AG20443 (cell line): Measurements from ENCODE around the gene DDX41.

Source experiments
- DNase-seq: peaks from one replicate; pipeline ENCODE4 v3.0.0; 2012; ENCODE audit warnings: low spot score, mixed read lengths

The DDX41 gene

GRCh38 chr5:177483994-177484901 is 32.5 kb downstream of the DDX41 start:
- DNase-seq, result no peak

GRCh38 chr5:177483042-177483441 is 33.7 kb downstream of the DDX41 start:
- no peak for DNase-seq

GRCh38 chr5:177482359-177482795 is 34.4 kb downstream of the DDX41 start:
- no peak for DNase-seq

- DNase-seq, result no peak
Measured at GRCh38 chr5:177479774-177480173, 37.0 kb downstream of the DDX41 start.

GRCh38 chr5:177478711-177479646 is 37.8 kb downstream of the DDX41 start:
- DNase-seq, result peak; percentile 25

GRCh38 chr5:177477701-177478477 is 38.9 kb downstream of the DDX41 start:
- no peak for DNase-seq

GRCh38 chr5:177476531-177477233 is 40.1 kb downstream of the DDX41 start:
- peak; percentile 84 for DNase-seq

- no peak for DNase-seq
Measured at GRCh38 chr5:177475563-177476427, 41.0 kb downstream of the DDX41 start.

- DNase-seq, result no peak
Measured at GRCh38 chr5:177474846-177475562, 41.8 kb downstream of the DDX41 start.

GRCh38 chr5:177474002-177474476 is 42.7 kb downstream of the DDX41 start:
- no peak for DNase-seq

GRCh38 chr5:177473443-177474001 is 43.2 kb downstream of the DDX41 start, which contains the start of gene DBN1:
DBN1 (minus strand) TSS chr5:177473634; CDS start chr5:177473521, 113 bp downstream.
- peak; percentile 94 for DNase-seq

GRCh38 chr5:177472460-177473442 is 44.0 kb downstream of the DDX41 start:
- DNase-seq, result peak; percentile 60

- peak; percentile 62 for DNase-seq
Measured at GRCh38 chr5:177471610-177472356, 45.0 kb downstream of the DDX41 start.

GRCh38 chr5:177470759-177471536 is 45.8 kb downstream of the DDX41 start:
- no peak for DNase-seq

GRCh38 chr5:177469750-177470525 is 46.8 kb downstream of the DDX41 start:
- no peak for DNase-seq
